Neural progenitor cell (in vitro differentiated cells): ENCODE measurements around the gene RBFOX2. TPM values are rescaled to one million over a fixed set of nuclear protein-coding genes. Genes with fewer than 3 reads are reported as not detected.

ENCODE experiments used
- DNase-seq: peaks from one replicate; pipeline ENCODE4 v3.0.0-alpha.2; 2016; ENCODE audit warnings: low spot score
- H2AFZ ChIP-seq: fragments of 200-600 bp; sonication (generic); replicated peaks from 2 replicates; pipeline ENCODE4 v1.6.1; 2016; ENCODE audit warnings: antibody characterized with exemption
- H3F3A ChIP-seq: fragments of 200-600 bp; sonication (generic); 2 replicates; pipeline ENCODE4 v1.6.1; 2016; ENCODE audit warnings: antibody characterized with exemption, low read depth
- H3K27ac ChIP-seq: fragments of 200-600 bp; sonication (generic); 2 replicates; pipeline ENCODE4 v1.5.1; 2016; ENCODE audit warnings: mild to moderate bottlenecking
- H3K27me3 ChIP-seq: fragments of 200-600 bp; sonication (generic); 2 replicates; pipeline ENCODE4 v1.6.1; 2016; ENCODE audit warnings: mild to moderate bottlenecking, moderate library complexity
- H3K36me3 ChIP-seq: fragments of 200-600 bp; sonication (generic); 2 replicates; pipeline ENCODE4 v1.5.1; 2016
- H3K4me1 ChIP-seq: fragments of 200-600 bp; sonication (generic); 2 replicates; pipeline ENCODE4 v1.6.1; 2016; ENCODE audit warnings: mixed run types
- H3K4me2 ChIP-seq: fragments of 200-600 bp; sonication (generic); 2 replicates; pipeline ENCODE4 v1.6.1; 2016
- H3K4me3 ChIP-seq: fragments of 200-600 bp; sonication (generic); 2 replicates; pipeline ENCODE4 v1.5.1; 2016
- H3K79me2 ChIP-seq: fragments of 200-600 bp; sonication (generic); 2 replicates; pipeline ENCODE4 v1.6.1; 2016; ENCODE audit warnings: low read depth
- H3K9ac ChIP-seq: fragments of 200-600 bp; sonication (generic); 2 replicates; pipeline ENCODE4 v1.6.1; 2016
- H3K9me3 ChIP-seq: fragments of 200-600 bp; sonication (generic); 2 replicates; pipeline ENCODE4 v1.5.1; 2016; ENCODE audit warnings: low read depth
- H4K20me1 ChIP-seq: fragments of 200-600 bp; sonication (generic); 2 replicates; pipeline ENCODE4 v1.6.1; 2016; ENCODE audit warnings: low read depth
- H3K27ac Mint-ChIP-seq: 3 replicates; pipeline ENCODE4 v1.8.0; 2021; ENCODE audit warnings: mixed read lengths
- H3K27me3 Mint-ChIP-seq: 2 replicates; pipeline ENCODE4 v1.8.0; 2022; ENCODE audit warnings: low read depth, mild to moderate bottlenecking, inconsistent platforms, moderate library complexity, mixed read lengths; ENCODE audit not compliant: insufficient read depth
- H3K36me3 Mint-ChIP-seq: 3 replicates; pipeline ENCODE4 v1.8.0; 2021; ENCODE audit warnings: mixed read lengths
- H3K4me1 Mint-ChIP-seq: 3 replicates; pipeline ENCODE4 v1.8.0; 2021; ENCODE audit warnings: mixed read lengths
- H3K4me3 Mint-ChIP-seq: 3 replicates; pipeline ENCODE4 v1.8.0; 2021; ENCODE audit warnings: mild to moderate bottlenecking, moderate library complexity, mixed read lengths
- H3K9me3 Mint-ChIP-seq: 3 replicates; pipeline ENCODE4 v1.8.0; 2020; ENCODE audit warnings: mixed read lengths
- CTCF ChIP-seq: fragments of 200-600 bp; sonication (generic); IDR thresholded peaks from 2 replicates; pipeline ENCODE4 v1.5.1; 2017; ENCODE audit warnings: antibody characterized with exemption, mild to moderate bottlenecking
- EZH2 ChIP-seq: fragments of 200-600 bp; sonication (generic); IDR thresholded peaks from 2 replicates; pipeline ENCODE4 v1.6.1; 2017; ENCODE audit warnings: antibody characterized with exemption, mild to moderate bottlenecking, moderate library complexity
- EZH2phosphoT487 ChIP-seq: fragments of 200-600 bp; sonication (generic); IDR thresholded peaks from 2 replicates; pipeline ENCODE4 v1.6.1; 2017; ENCODE audit warnings: antibody characterized with exemption
- total RNA-seq: library from RNA; depleted of rRNA; stranded (reverse); fragments of >200 nt; gene quantifications from 2 replicates; pipeline ENCODE4 v1.2.3, GENCODE V29; 2015; ENCODE audit warnings: low replicate concordance

Gene RBFOX2
- total RNA-seq, 1 donor from 2014 or later: 163 TPM

DNA sequence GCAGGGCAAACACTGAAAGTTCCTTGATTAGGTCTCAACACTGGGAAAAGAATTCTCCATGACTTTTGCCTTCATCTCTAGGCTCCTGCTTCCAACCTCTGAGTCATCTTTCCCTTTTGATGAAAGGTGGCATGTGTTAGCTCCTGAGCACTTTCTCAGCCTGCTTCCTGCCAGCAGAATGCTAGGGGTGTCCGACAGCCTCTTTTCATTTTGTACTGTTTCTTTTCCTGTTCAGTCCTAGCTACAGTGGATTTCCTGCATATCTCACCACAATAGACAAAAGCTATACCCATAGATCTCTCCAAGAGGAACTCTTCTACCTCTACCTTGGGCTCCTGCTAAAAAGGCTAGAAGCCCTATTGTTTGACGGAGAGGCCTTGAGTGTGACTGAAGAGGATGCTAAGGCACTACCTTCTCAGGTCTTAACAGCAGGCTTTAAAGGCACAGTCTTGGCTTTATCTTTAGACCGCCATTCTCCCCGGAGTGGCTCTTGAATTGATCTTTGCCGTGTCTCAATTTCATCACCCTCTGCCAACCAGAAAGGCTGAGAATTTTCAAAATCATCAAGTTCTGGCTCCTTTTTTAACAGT, 145.5 kb downstream of the RBFOX2 start:
- peaks cover 4% of the 10 kb centered on the region for H3K36me3 Mint-ChIP-seq
- Histone ChIP-seq H3K4me3 (no peak overlapping the region), H3K9ac (no peak overlapping the region), H3K79me2 (peaks cover 23% of the 10 kb centered on the region), H3K9me3 (no peaks in the 10 kb centered on the region), H4K20me1 (peaks cover 63% of the 10 kb centered on the region), H3K27me3 (no peaks in the 10 kb centered on the region), H2AFZ (no peak overlapping the region), H3K4me2 (peak overlapping the region; percentile 12), H3K4me1 (peaks cover 16% of the 10 kb centered on the region), H3F3A (peaks cover 6% of the 10 kb centered on the region), H3K36me3 (no peaks in the 10 kb centered on the region), H3K27ac (no peak overlapping the region)
- TF ChIP-seq EZH2: no peak
- no peak for TF ChIP-seq EZH2phosphoT487
- no peak overlapping the region for H3K4me3 Mint-ChIP-seq
- no peaks in the 10 kb centered on the region for H3K9me3 Mint-ChIP-seq
- H3K27me3 Mint-ChIP-seq: peaks cover 4% of the 10 kb centered on the region
- DNase-seq: peak; percentile 19
- H3K4me1 Mint-ChIP-seq: peaks cover 36% of the 10 kb centered on the region
- H3K27ac Mint-ChIP-seq: peak overlapping the region; percentile 58

- no peak for TF ChIP-seq CTCF
- no peak for TF ChIP-seq EZH2phosphoT487
- TF ChIP-seq EZH2: no peak
- DNase-seq: no peak
- Mint-ChIP-seq H3K4me3 (no peak overlapping the region), H3K27me3 (peaks cover 4% of the 10 kb centered on the region), H3K9me3 (no peaks in the 10 kb centered on the region), H3K36me3 (peaks cover 4% of the 10 kb centered on the region), H3K4me1 (peaks cover 36% of the 10 kb centered on the region), H3K27ac (peak overlapping the region; percentile 74)
- peaks cover 16% of the 10 kb centered on the region for H3K79me2 ChIP-seq
- peak overlapping the region; percentile 12 for H3K4me2 ChIP-seq
- no peak overlapping the region for H3K4me3 ChIP-seq
- H4K20me1 ChIP-seq: peaks cover 68% of the 10 kb centered on the region
- H3K27me3 ChIP-seq: no peaks in the 10 kb centered on the region
- H3K9ac ChIP-seq: no peak overlapping the region
- H3K27ac ChIP-seq: no peak overlapping the region
- H3F3A ChIP-seq: peaks cover 6% of the 10 kb centered on the region
- no peak overlapping the region for H2AFZ ChIP-seq
- no peaks in the 10 kb centered on the region for H3K36me3 ChIP-seq
- H3K9me3 ChIP-seq: no peaks in the 10 kb centered on the region
- H3K4me1 ChIP-seq: peaks cover 16% of the 10 kb centered on the region
Measured at GRCh38 chr22:35882211-35883030, 146.2 kb downstream of the RBFOX2 start.

- Mint-ChIP-seq H3K4me1 (peaks cover 34% of the 10 kb centered on the region), H3K27ac (no peak overlapping the region), H3K9me3 (no peaks in the 10 kb centered on the region), H3K4me3 (no peak overlapping the region), H3K36me3 (peaks cover 4% of the 10 kb centered on the region), H3K27me3 (peaks cover 2% of the 10 kb centered on the region)
- Histone ChIP-seq H3K79me2 (peaks cover 11% of the 10 kb centered on the region), H3K4me3 (no peak overlapping the region), H3K4me2 (no peak overlapping the region), H3F3A (peaks cover 6% of the 10 kb centered on the region), H3K36me3 (no peaks in the 10 kb centered on the region), H3K4me1 (peaks cover 19% of the 10 kb centered on the region), H2AFZ (no peak overlapping the region), H3K27me3 (no peaks in the 10 kb centered on the region), H4K20me1 (peaks cover 74% of the 10 kb centered on the region), H3K9ac (no peak overlapping the region), H3K27ac (no peak overlapping the region), H3K9me3 (no peaks in the 10 kb centered on the region)
- DNase-seq: no peak
- TF ChIP-seq EZH2phosphoT487 (no peak), CTCF (no peak), EZH2 (no peak)
Measured at GRCh38 chr22:35879351-35879750, 149.3 kb downstream of the RBFOX2 start.

- H3K79me2 ChIP-seq: peaks cover 64% of the 10 kb centered on the region
- TF ChIP-seq CTCF (no peak), EZH2 (no peak), EZH2phosphoT487 (no peak)
- no peaks in the 10 kb centered on the region for H3K27me3 ChIP-seq
- H3F3A ChIP-seq: peaks cover 16% of the 10 kb centered on the region
- H3K27ac Mint-ChIP-seq: no peak overlapping the region
- H3K4me1 Mint-ChIP-seq: peaks cover 5% of the 10 kb centered on the region
- no peak overlapping the region for H3K9ac ChIP-seq
- peaks cover 7% of the 10 kb centered on the region for H3K4me1 ChIP-seq
- no peak overlapping the region for H3K4me3 ChIP-seq
- H3K4me3 Mint-ChIP-seq: no peak overlapping the region
- H2AFZ ChIP-seq: no peak overlapping the region
- no peaks in the 10 kb centered on the region for H3K36me3 ChIP-seq
- DNase-seq: no peak
- H4K20me1 ChIP-seq: peaks cover 38% of the 10 kb centered on the region
- no peaks in the 10 kb centered on the region for H3K27me3 Mint-ChIP-seq
- no peaks in the 10 kb centered on the region for H3K9me3 ChIP-seq
- no peaks in the 10 kb centered on the region for H3K9me3 Mint-ChIP-seq
- no peak overlapping the region for H3K4me2 ChIP-seq
- H3K27ac ChIP-seq: no peak overlapping the region
- H3K36me3 Mint-ChIP-seq: peaks cover 6% of the 10 kb centered on the region
Measured at GRCh38 chr22:35873426-35873825, 155.2 kb downstream of the RBFOX2 start.
